ENCODE results near the gene ANO10.
"Not testable (repeated sequence)": the region's sequence is repeated elsewhere in the genome, so short reads cannot be mapped to it uniquely, and the experiment has no call there.

The ANO10 gene

GRCh38 chr3:43621656-43622432 lies at the start of gene ANO10:
ANO10 (minus strand) TSS chr3:43622011; CDS start chr3:43605852, 16,159 bp downstream.
- DNase-seq (ENCODE audit: low read depth): peak; percentile 97

- no peak for DNase-seq (ENCODE audit: low read depth)
Measured at GRCh38 chr3:43670635-43671522, 49.1 kb upstream of the ANO10 start.

- DNase-seq (ENCODE audit: low read depth): not testable (repeated sequence)
Measured at GRCh38 chr3:43665011-43665410, 43.2 kb upstream of the ANO10 start.

- DNase-seq (ENCODE audit: low read depth): not testable (repeated sequence)
Measured at GRCh38 chr3:43661376-43661775, 39.6 kb upstream of the ANO10 start.

- no peak for DNase-seq (ENCODE audit: low read depth)
Measured at GRCh38 chr3:43659250-43659880, 37.6 kb upstream of the ANO10 start.

GRCh38 chr3:43656390-43656789 lies 34.6 kb upstream of the ANO10 start:
- DNase-seq (ENCODE audit: low read depth): not testable (repeated sequence)

- DNase-seq (ENCODE audit: low read depth): no peak
Measured at GRCh38 chr3:43650345-43650744, 28.5 kb upstream of the ANO10 start.

- DNase-seq (ENCODE audit: low read depth): no peak
Measured at GRCh38 chr3:43649365-43649968, 27.7 kb upstream of the ANO10 start.

- no peak for DNase-seq (ENCODE audit: low read depth)
Measured at GRCh38 chr3:43648957-43649356, 27.1 kb upstream of the ANO10 start.

GRCh38 chr3:43647331-43648166 lies 25.7 kb upstream of the ANO10 start:
- no peak for DNase-seq (ENCODE audit: low read depth)

- DNase-seq (ENCODE audit: low read depth): no peak
Measured at GRCh38 chr3:43644443-43644842, 22.6 kb upstream of the ANO10 start.

GRCh38 chr3:43641306-43642114 lies 19.7 kb upstream of the ANO10 start:
- no peak for DNase-seq (ENCODE audit: low read depth)

GRCh38 chr3:43640681-43641080 lies 18.9 kb upstream of the ANO10 start:
- DNase-seq (ENCODE audit: low read depth): no peak

GRCh38 chr3:43638594-43639447 lies 17.0 kb upstream of the ANO10 start:
- DNase-seq (ENCODE audit: low read depth): peak; percentile 75

GRCh38 chr3:43637702-43638101 lies 15.9 kb upstream of the ANO10 start:
- DNase-seq (ENCODE audit: low read depth): no peak

- DNase-seq (ENCODE audit: low read depth): no peak
Measured at GRCh38 chr3:43632986-43633385, 11.2 kb upstream of the ANO10 start.

- DNase-seq (ENCODE audit: low read depth): peak; percentile 82
Measured at GRCh38 chr3:43632269-43632733, 10.5 kb upstream of the ANO10 start.

GRCh38 chr3:43629741-43630140 lies 7.9 kb upstream of the ANO10 start:
- no peak for DNase-seq (ENCODE audit: low read depth)

- no peak for DNase-seq (ENCODE audit: low read depth)
Measured at GRCh38 chr3:43629257-43629656, 7.4 kb upstream of the ANO10 start.
